ENCODE measurements around the gene BTBD8.

BTBD8 gene

GRCh38 chr1:92154934-92155333 lies 74.8 kb downstream of the BTBD8 start:
- TF ChIP-seq, protein P1, sequence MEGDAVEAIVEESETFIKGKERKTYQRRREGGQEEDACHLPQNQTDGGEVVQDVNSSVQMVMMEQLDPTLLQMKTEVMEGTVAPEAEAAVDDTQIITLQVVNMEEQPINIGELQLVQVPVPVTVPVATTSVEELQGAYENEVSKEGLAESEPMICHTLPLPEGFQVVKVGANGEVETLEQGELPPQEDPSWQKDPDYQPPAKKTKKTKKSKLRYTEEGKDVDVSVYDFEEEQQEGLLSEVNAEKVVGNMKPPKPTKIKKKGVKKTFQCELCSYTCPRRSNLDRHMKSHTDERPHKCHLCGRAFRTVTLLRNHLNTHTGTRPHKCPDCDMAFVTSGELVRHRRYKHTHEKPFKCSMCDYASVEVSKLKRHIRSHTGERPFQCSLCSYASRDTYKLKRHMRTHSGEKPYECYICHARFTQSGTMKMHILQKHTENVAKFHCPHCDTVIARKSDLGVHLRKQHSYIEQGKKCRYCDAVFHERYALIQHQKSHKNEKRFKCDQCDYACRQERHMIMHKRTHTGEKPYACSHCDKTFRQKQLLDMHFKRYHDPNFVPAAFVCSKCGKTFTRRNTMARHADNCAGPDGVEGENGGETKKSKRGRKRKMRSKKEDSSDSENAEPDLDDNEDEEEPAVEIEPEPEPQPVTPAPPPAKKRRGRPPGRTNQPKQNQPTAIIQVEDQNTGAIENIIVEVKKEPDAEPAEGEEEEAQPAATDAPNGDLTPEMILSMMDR (conservative IDR thresholded peaks at IDR 0.05; ENCODE audit: low read length), result no peak
- DNase-seq (ENCODE audit: low read depth), result no peak
- no peak overlapping the region for H3K4me3 ChIP-seq (ENCODE audit: low read length)

- TF ChIP-seq, protein P1 (conservative IDR thresholded peaks at IDR 0.05; ENCODE audit: low read length), result no peak
Observed at GRCh38 chr1:92159593-92159992, 79.4 kb downstream of the BTBD8 start.

GRCh38 chr1:92165389-92165788 lies 85.2 kb downstream of the BTBD8 start:
- TF ChIP-seq, protein P1 (conservative IDR thresholded peaks at IDR 0.05; ENCODE audit: low read length), result no peak
- DNase-seq (ENCODE audit: low read depth), result no peak
- H3K4me3 ChIP-seq (ENCODE audit: low read length), result no peak overlapping the region

More at GRCh38 chr1:92159593-92159992, 79.4 kb downstream of the BTBD8 start:
- DNase-seq (ENCODE audit: low read depth), result no peak
- no peak overlapping the region for H3K4me3 ChIP-seq (ENCODE audit: low read length)

DNA sequence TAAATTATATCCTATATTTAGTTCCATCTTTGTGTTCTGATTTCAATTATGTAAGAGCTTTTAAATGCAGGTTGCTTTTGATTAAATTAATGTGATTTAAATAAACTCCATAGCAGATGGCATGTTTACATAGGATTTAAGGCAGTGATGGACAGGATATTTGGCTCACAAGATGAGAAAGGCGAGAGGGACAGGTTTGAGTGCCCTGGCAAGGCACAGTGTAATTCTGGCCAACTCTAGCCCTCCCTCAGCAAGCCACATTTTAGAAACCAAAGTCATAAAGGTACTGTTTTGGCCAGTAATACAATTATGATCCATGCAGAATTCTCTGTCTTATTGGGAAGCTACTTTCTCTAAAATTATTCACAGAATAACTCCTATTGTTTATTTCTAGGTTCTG lies 87.0 kb downstream of the BTBD8 start:
- H3K4me3 ChIP-seq (ENCODE audit: low read length), result no peak overlapping the region
- TF ChIP-seq, protein P1 (conservative IDR thresholded peaks at IDR 0.05; ENCODE audit: low read length), result no peak
- no peak for DNase-seq (ENCODE audit: low read depth)

- H3K4me3 ChIP-seq (ENCODE audit: low read length), result no peak overlapping the region
- no peak for DNase-seq (ENCODE audit: low read depth)
- TF ChIP-seq, protein P1 (conservative IDR thresholded peaks at IDR 0.05; ENCODE audit: low read length), result no peak
Observed at GRCh38 chr1:92168657-92169056, 88.5 kb downstream of the BTBD8 start.

DNA sequence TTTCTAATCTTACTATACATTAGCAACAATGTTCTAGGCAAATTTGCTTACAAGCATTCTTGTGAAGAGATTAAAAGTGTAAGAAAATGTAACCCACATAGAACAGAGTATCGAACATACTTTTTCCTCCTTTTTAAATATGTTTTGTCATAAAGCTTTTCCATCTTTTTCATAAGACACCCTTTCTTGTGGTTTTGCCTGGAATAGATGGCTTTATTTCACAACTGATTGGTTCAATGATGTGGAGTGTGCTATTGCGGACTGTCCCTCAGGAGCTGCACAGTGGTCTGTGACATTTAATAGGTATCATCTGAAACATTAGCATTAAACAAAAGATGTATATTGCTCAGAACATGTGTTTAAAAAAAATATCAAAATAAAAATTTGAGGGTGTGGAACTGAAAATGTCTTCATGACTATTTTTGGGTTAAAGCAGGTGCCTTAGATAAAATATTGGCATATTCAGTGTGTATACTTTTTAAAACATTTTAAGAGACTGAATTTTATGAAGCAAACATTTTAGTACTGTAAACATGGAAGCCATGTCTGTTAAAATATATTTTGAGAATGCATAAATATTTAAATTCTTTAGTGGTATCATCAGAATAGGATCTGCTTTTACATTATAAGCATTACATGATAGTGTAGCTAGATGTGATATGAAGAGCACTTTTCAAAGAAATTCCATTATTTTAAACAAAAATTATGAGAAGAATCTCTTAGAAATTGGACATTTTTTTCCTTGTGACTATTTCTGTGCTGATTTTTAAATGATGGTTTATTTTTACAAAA lies 89.3 kb downstream of the BTBD8 start:
- no peak for DNase-seq (ENCODE audit: low read depth)
- no peak overlapping the region for H3K4me3 ChIP-seq (ENCODE audit: low read length)
- TF ChIP-seq, protein P1 (conservative IDR thresholded peaks at IDR 0.05; ENCODE audit: low read length), result no peak

DNA sequence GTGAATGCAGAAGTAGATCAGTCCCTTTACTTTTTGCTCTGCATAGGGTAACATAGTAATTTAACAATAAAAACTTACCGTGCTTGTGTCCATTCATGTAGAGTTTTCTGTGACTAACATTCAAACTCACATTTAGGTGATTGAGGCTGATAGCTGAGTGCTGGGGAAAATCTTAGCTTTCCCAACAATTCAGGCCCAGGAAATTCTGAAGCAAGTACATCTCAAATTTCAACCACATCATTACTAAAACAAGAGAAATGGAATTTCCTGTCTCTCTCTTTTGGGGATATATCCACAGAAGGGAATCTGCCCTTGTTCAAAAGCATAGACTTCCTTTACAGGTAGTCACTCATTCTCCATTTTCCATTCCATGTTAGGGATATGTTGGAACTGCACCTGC lies 104.5 kb downstream of the BTBD8 start:
- peak; percentile 69 for DNase-seq (ENCODE audit: low read depth)

More for the DNA sequence above, 104.5 kb downstream of the BTBD8 start:
- H3K4me3 ChIP-seq (ENCODE audit: low read length), result no peak overlapping the region
- TF ChIP-seq, protein P1 (conservative IDR thresholded peaks at IDR 0.05; ENCODE audit: low read length), result no peak

All from AG10803 (cell line).